OCI-LY7 (cell line): Measurements from ENCODE around the gene NDNF. TPM values are rescaled to one million over a fixed set of nuclear protein-coding genes. Genes with fewer than 3 reads are reported as not detected.

Source experiments
- BruUV-seq: library from RNA; stranded (reverse); fragments of 400-500 nt; replicated peaks from 2 replicates; lab custom pipeline; 2021; lab: Mats Ljungman, UMichigan
- CTCF ChIA-PET: fragments of 300-600 bp; sonication (Branson Sonifier 250); formaldehyde crosslinking; loops from one replicate; lab custom pipeline; 2022; ENCODE audit warnings: antibody characterized with exemption; ENCODE audit not compliant: unreplicated experiment; lab: Charles Lee
- POLR2A ChIA-PET: fragments of 300-600 bp; sonication (Branson Sonifier 250); formaldehyde crosslinking; loops from one replicate; lab custom pipeline; 2022; ENCODE audit warnings: antibody characterized with exemption; lab: Charles Lee
- DNase-seq: peaks from one replicate; pipeline ENCODE4 v3.0.0-alpha.2; 2015; ENCODE audit warnings: low spot score
- H2AFZ ChIP-seq: fragments of 200-600 bp; sonication (generic), shearing (Covaris generic); 2 replicates; pipeline ENCODE4 v1.6.1; 2014; ENCODE audit warnings: mild to moderate bottlenecking, antibody characterized with exemption, low read length, moderate library complexity
- H3K27ac ChIP-seq: fragments of 200-600 bp; sonication (generic); 2 replicates; pipeline ENCODE4 v1.5.1; 2014; ENCODE audit warnings: mixed run types, low read depth, mild to moderate bottlenecking, moderate library complexity, low read length, inconsistent platforms; ENCODE audit not compliant: poor library complexity, severe bottlenecking
- H3K36me3 ChIP-seq: fragments of 200-600 bp; sonication (generic); 2 replicates; pipeline ENCODE4 v1.6.1; 2014; ENCODE audit warnings: mild to moderate bottlenecking, antibody characterized with exemption, low read length, moderate library complexity, mixed read lengths; ENCODE audit not compliant: insufficient read depth
- H3K4me1 ChIP-seq: fragments of 200-600 bp; sonication (generic); 2 replicates; pipeline ENCODE4 v1.5.1; 2014; ENCODE audit warnings: mild to moderate bottlenecking, low read length; ENCODE audit not compliant: insufficient read depth, poor library complexity, severe bottlenecking
- H3K4me2 ChIP-seq: fragments of 200-600 bp; sonication (generic); 2 replicates; pipeline ENCODE4 v1.6.1; 2014; ENCODE audit warnings: mild to moderate bottlenecking, low read length
- H3K4me3 ChIP-seq: fragments of 200-600 bp; sonication (generic); 2 replicates; pipeline ENCODE4 v1.5.1; 2014; ENCODE audit warnings: mild to moderate bottlenecking, low read depth, low read length; ENCODE audit not compliant: poor library complexity, severe bottlenecking
- H3K79me2 ChIP-seq: fragments of 200-600 bp; sonication (generic); 2 replicates; pipeline ENCODE4 v1.6.1; 2016; ENCODE audit warnings: low read depth, mild to moderate bottlenecking, low read length, moderate library complexity, mixed read lengths; ENCODE audit not compliant: insufficient read depth
- H3K9me2 ChIP-seq: fragments of 200-600 bp; sonication (generic); 2 replicates; pipeline ENCODE4 v1.6.1; 2016; ENCODE audit warnings: mild to moderate bottlenecking, low read length, mixed read lengths; ENCODE audit not compliant: insufficient read depth
- H3K9me3 ChIP-seq: fragments of 200-600 bp; sonication (generic); 2 replicates; pipeline ENCODE4 v1.6.1; 2014; ENCODE audit warnings: mild to moderate bottlenecking, mixed run types, low read length, mixed read lengths
- H4K20me1 ChIP-seq: fragments of 200-600 bp; sonication (generic); 2 replicates; pipeline ENCODE4 v1.6.1; 2014; ENCODE audit warnings: mild to moderate bottlenecking, antibody characterized with exemption, low read length, moderate library complexity, mixed read lengths; ENCODE audit not compliant: insufficient read depth
- CTCF ChIP-seq: fragments of 200-600 bp; sonication (generic); conservative IDR thresholded peaks from 2 replicates; pipeline ENCODE4 v1.5.1; 2014; ENCODE audit warnings: mild to moderate bottlenecking, antibody characterized with exemption, low read length, moderate library complexity, mixed read lengths
- EZH2phosphoT487 ChIP-seq: fragments of 200-600 bp; sonication (generic); IDR thresholded peaks from 2 replicates; pipeline ENCODE4 v1.6.1; 2018; ENCODE audit warnings: low read depth, borderline replicate concordance, mild to moderate bottlenecking, mixed run types, antibody characterized with exemption, low read length, moderate library complexity, mixed read lengths
- intact Hi-C: fragments of 100-400 bp; cut with micrococcal nuclease; formaldehyde crosslinking; loops from one replicate; pipeline ENCODE4 v1.10.0; 2022; ENCODE audit not compliant: unreplicated experiment
- total RNA-seq, 2 experiments: library from RNA; depleted of rRNA in 1 of 2; stranded (reverse); fragments of >200 nt in 1 of 2; shearing (Covaris generic) in 1 of 2; gene quantifications; 2 replicates each; pipeline ENCODE4 v1.2.3, GENCODE V29; 2014 to 2022

The NDNF gene
- total RNA-seq, 2 experiments from 2014 or later: not detected

GRCh38 chr4:121014544-121014943 lies 57.8 kb downstream of the NDNF start:
- no peak overlapping the region for H3K4me2 ChIP-seq
- no peak overlapping the region for H2AFZ ChIP-seq
- no peaks in the 10 kb centered on the region for H3K36me3 ChIP-seq
- H4K20me1 ChIP-seq: no peaks in the 10 kb centered on the region
- no peaks in the 10 kb centered on the region for H3K4me1 ChIP-seq
- ChIA-PET POLR2A (no interaction called here), CTCF (no interaction called here)
- no peaks in the 10 kb centered on the region for H3K79me2 ChIP-seq
- no peak for DNase-seq
- intact Hi-C loops: no loop called here
- BruUV-seq: no TSS peak
- H3K9me3 ChIP-seq: no peaks in the 10 kb centered on the region
- H3K9me2 ChIP-seq: no peaks in the 10 kb centered on the region
- no peak overlapping the region for H3K4me3 ChIP-seq
- no peak for TF ChIP-seq CTCF
- no peak for TF ChIP-seq EZH2phosphoT487
- H3K27ac ChIP-seq: no peak overlapping the region

- no peak for DNase-seq
- Histone ChIP-seq H4K20me1 (no peaks in the 10 kb centered on the region), H3K9me3 (no peaks in the 10 kb centered on the region), H3K79me2 (no peaks in the 10 kb centered on the region), H3K9me2 (no peaks in the 10 kb centered on the region), H3K4me2 (no peak overlapping the region), H3K4me1 (no peaks in the 10 kb centered on the region), H3K27ac (no peak overlapping the region), H3K4me3 (no peak overlapping the region), H2AFZ (no peak overlapping the region), H3K36me3 (no peaks in the 10 kb centered on the region)
- BruUV-seq: no TSS peak
- intact Hi-C loops: no loop called here
- ChIA-PET POLR2A (interaction anchor here (0.6 to 0.7 kb wide), 2 partner anchors 260 to 687 kb away, joined by 3 to 4 read pairs; no protein-coding TSS in a partner anchor), CTCF (no interaction called here)
- no peak for TF ChIP-seq CTCF
- no peak for TF ChIP-seq EZH2phosphoT487
These were observed 60.5 kb downstream of the NDNF start for GRCh38 chr4:121011780-121012340.

GRCh38 chr4:121011138-121011537 lies 61.2 kb downstream of the NDNF start:
- H3K9me3 ChIP-seq: no peaks in the 10 kb centered on the region
- H3K4me1 ChIP-seq: no peaks in the 10 kb centered on the region
- H2AFZ ChIP-seq: no peak overlapping the region
- H3K79me2 ChIP-seq: no peaks in the 10 kb centered on the region
- DNase-seq: no peak
- no TSS peak for BruUV-seq
- H3K4me3 ChIP-seq: no peak overlapping the region
- H4K20me1 ChIP-seq: no peaks in the 10 kb centered on the region
- H3K27ac ChIP-seq: no peak overlapping the region
- no peaks in the 10 kb centered on the region for H3K9me2 ChIP-seq
- CTCF ChIA-PET: no interaction called here
- TF ChIP-seq EZH2phosphoT487 (no peak), CTCF (no peak)
- no peak overlapping the region for H3K4me2 ChIP-seq
- POLR2A ChIA-PET: interaction anchor here (1.0 to 1.4 kb wide), 2 partner anchors 10 to 625 kb away, joined by 3 read pairs; no protein-coding TSS in a partner anchor
- H3K36me3 ChIP-seq: no peaks in the 10 kb centered on the region
- intact Hi-C loops: no loop called here
